Urinary bladder (tissue), 4 donors: ENCODE data around the gene BCL2L1. TPM values are rescaled to one million over a fixed set of nuclear protein-coding genes. Genes with fewer than 3 reads are reported as not detected.
A peak's percentile ranks its signal among the peaks of the same experiment; 100 is the strongest.

Source experiments
- DNase-seq: peaks from one replicate; pipeline ENCODE4 v3.0.0-alpha.2; 2015; ENCODE audit errors: extremely low spot score
- H3K27ac ChIP-seq: one replicate; pipeline ENCODE4 v1.5.1; 2013; ENCODE audit warnings: low read depth, mild to moderate bottlenecking, moderate library complexity
- H3K36me3 ChIP-seq: one replicate; pipeline ENCODE4 v1.6.1; 2013; ENCODE audit warnings: mild to moderate bottlenecking, moderate library complexity; ENCODE audit not compliant: insufficient read depth
- H3K4me1 ChIP-seq: one replicate; pipeline ENCODE4 v1.6.1; 2013; ENCODE audit warnings: mild to moderate bottlenecking, moderate library complexity; ENCODE audit not compliant: insufficient read depth
- H3K4me3 ChIP-seq: one replicate; pipeline ENCODE4 v1.5.1; 2013; ENCODE audit warnings: low read depth, low read length
- WGBS: extraction: QIAGEN DNeasy Blood & Tissue Kit; methylation state at CpG from one replicate; pipeline ENCODE4 v1.1.7; 2013; 5-methylcytosine and 5-hydroxymethylcytosine counted together
- polyA plus RNA-seq: library from polyadenylated mRNA; stranded (reverse); fragments of 200-250 nt; gene quantifications from one replicate; pipeline ENCODE4 v1.2.3, GENCODE V29; 2013
- total RNA-seq: library from RNA; depleted of rRNA; stranded (reverse); fragments of >200 nt; gene quantifications from one replicate; pipeline ENCODE4 v1.2.3, GENCODE V29; 2014
- donor health status: healthy with polysubstance abuse.
- donor health status: healthy.

BCL2L1 gene
- total and polyA plus RNA-seq, 2 donors = 24.2 to 61.3 TPM

DNA sequence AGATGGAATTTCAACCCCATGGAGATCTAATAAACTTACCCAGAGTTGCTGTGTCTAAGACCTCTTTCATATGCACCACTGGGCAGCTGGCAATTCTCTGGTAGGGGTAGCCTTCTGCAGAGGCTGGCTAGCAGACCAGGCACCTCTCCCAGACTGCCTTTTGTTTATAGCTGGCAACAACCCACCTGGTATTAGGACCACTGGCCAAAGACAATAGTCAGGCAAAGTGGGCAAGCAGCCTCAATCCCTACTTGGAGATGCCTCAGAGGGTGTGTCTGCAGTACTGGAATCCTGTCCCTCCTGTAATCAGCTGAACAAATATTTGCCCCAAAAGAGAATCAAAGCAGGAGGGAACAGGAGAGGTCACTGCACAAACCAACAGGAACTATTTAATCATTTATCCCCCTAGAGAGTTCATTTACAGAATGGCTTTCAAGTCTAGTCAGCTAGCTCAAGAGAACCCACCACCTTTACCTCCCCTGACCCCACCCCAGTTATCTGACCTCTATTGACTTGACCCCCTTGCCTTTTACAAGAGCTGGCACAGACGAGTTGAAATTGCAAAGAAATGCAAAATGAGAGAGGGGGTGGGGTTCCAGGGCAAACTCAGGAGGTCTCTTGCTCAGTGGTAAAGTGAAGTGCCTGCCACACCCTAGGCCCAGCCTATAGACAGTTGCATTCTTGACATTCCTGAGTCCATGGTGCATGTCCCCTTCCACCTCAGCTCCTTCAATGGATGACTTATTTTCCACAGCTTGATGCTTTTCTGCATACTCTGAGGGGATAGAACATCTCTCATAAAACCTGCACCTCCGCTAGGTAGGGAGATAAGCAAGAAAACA is 2.8 kb downstream of the BCL2L1 start:
- Histone ChIP-seq H3K36me3 (no peaks in the 10 kb centered on the region), H3K4me1 (peaks cover 1% of the 10 kb centered on the region), H3K27ac (peak overlapping the region; percentile 54), H3K4me3 (peak overlapping the region; percentile 69)
- no peak for DNase-seq
- WGBS = 53% methylated on average over 2 of the region's 2 CpGs

DNA sequence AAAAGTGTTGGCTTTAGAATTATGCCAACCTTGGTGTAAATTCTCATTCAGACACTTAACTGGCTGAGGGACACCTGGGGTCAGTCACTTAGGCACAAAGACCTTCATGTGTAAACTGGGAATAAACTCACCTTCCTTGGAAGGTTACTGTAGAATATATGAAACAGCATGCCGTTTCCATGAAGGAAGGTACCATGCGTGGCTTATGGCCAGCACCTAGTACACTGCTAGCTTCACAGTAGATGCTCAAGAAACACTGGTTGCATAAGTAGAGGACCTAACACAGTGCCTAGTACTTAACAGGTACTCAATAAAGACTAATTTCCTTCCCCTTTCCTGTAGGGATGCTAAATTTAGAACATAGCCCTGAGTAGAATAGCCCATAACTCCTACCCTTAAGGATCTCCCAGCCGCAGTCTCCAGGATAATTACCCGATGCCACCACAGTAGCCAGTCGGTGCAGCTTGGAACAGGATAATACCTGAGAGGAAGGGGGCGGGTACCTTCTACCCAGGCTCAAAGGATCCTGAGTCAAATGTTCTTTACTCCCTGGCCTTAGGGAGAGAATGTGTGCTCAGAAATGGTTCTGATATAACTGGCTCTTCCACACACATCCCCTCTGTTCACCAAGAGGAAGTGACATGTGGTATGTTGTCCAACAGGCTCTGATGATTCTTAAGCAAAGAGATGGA is 3.6 kb downstream of the BCL2L1 start:
- no peaks in the 10 kb centered on the region for H3K36me3 ChIP-seq
- 71% methylated on average over 6 of the region's 6 CpGs for WGBS
- peak overlapping the region; percentile 13 for H3K27ac ChIP-seq
- no peak for DNase-seq
- H3K4me3 ChIP-seq = no peak overlapping the region
- peaks cover 1% of the 10 kb centered on the region for H3K4me1 ChIP-seq

GRCh38 chr20:31717478-31718201 is 5.0 kb downstream of the BCL2L1 start:
- Histone ChIP-seq H3K4me3 (peak overlapping the region; percentile 2), H3K36me3 (no peaks in the 10 kb centered on the region), H3K4me1 (peaks cover 1% of the 10 kb centered on the region), H3K27ac (no peak overlapping the region)
- no peak for DNase-seq
- WGBS = 81% methylated on average over 6 of the region's 6 CpGs

DNA sequence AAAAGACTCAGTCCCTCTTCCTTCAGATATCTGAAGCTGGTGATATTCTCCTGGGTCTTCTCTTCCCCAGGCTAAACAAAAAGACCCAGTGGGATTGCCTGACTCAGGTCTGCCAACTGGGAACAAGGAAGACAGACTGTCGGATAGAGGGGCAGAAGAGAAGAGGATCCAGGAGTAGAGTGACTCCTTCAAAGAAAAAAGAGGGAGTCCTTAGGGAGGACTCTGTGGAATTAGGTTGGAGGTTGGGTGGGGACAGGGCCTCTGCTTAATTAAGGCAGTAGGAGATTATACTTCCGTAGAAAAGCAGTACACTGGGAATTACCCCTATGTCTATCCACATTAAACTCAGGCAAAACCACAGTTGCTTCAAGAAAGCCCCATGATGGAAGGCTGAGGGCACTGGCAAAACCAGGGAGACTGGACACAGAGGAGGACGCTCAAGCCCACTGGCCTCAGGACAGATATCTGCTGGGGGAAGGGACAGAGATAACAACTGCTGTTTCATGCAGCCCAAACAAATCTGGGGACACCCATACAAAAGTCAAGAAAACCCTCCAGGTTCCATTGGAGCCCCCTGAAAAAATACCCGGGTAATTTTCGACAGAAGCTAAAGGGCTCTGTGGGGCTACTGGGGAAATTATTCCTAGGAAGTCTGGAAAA is 5.7 kb downstream of the BCL2L1 start:
- 80% methylated on average over 5 of the region's 5 CpGs for WGBS
- Histone ChIP-seq H3K36me3 (no peaks in the 10 kb centered on the region), H3K4me1 (peaks cover 1% of the 10 kb centered on the region), H3K4me3 (no peak overlapping the region), H3K27ac (no peak overlapping the region)
- DNase-seq = no peak

GRCh38 chr20:31716351-31716750 is 6.3 kb downstream of the BCL2L1 start:
- Histone ChIP-seq H3K4me1 (peaks cover 2% of the 10 kb centered on the region), H3K4me3 (no peak overlapping the region), H3K27ac (no peak overlapping the region), H3K36me3 (no peaks in the 10 kb centered on the region)
- WGBS = 74% methylated on average over 1 of the region's 1 CpG
- DNase-seq = no peak

DNA sequence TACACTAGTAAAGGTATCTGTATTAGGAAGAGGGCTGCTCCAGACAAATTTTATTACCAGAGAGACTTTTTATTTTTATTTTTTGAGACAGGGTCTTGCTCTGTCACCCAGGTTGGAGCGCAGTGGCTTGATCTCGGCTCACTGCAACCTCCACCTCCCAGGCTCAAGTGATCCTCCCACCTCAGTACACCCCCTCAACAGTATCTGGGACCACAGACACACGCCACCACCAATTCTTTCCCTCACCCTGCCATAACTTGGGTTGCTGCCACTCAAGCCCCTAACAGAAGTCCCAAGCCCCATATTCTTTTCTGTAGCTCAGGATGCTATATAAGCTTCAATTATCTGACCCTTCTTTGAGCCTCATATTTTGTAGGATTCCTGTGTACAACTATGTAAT is 6.9 kb downstream of the BCL2L1 start:
- Histone ChIP-seq H3K4me3 (no peak overlapping the region), H3K4me1 (peaks cover 3% of the 10 kb centered on the region), H3K36me3 (no peaks in the 10 kb centered on the region), H3K27ac (no peak overlapping the region)
- WGBS = 63% methylated on average over 3 of the region's 3 CpGs
- DNase-seq = no peak

DNA sequence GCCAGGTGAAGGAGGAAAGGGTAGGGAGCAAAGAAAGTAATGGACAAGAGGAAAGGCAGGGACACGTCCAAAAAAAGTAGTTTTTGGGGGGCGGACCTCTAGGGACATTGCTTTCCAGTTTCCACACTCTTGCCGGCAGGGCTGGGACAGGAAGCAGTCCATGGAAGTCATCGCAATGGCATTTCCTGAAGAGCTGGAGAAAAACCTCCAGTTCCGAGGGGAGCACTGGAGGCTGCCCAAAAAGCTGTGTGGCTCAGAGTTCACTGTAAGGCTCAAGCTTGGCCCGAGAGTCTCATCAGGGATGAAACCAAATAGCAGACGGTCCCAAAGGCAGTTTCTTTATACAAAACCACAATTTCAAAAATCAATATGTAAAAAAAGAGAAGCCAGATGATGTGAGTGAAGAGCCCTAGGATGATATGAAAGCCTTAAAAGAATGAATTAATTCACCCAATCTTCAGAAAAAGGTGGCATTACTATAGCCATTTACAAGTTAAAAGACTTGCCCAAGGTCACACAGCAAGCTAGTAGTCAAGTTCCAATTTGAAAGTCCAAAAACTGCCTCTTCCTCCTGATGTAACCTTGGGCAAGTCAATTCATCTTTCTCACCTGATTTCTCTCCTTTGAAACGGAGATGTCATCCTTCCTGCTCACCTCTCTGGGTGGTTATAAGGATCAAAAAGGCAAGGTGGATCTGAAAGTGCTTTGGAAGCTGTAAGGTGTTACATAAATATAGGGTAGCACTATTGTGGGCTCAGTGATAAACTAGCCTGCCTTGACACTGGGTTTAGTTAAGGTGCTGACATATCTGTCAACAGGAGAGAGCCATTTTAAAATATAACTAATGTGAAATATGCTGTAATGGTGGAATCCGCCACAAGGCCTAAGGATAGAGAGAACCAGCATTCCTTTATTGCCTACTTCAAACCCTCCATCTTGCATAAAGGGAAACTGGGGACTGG is 9.1 kb downstream of the BCL2L1 start:
- H3K36me3 ChIP-seq = no peaks in the 10 kb centered on the region
- H3K4me3 ChIP-seq = no peak overlapping the region
- 42% methylated on average over 9 of the region's 9 CpGs for WGBS
- no peak for DNase-seq
- peaks cover 3% of the 10 kb centered on the region for H3K4me1 ChIP-seq
- peak overlapping the region; percentile 77 for H3K27ac ChIP-seq

DNA sequence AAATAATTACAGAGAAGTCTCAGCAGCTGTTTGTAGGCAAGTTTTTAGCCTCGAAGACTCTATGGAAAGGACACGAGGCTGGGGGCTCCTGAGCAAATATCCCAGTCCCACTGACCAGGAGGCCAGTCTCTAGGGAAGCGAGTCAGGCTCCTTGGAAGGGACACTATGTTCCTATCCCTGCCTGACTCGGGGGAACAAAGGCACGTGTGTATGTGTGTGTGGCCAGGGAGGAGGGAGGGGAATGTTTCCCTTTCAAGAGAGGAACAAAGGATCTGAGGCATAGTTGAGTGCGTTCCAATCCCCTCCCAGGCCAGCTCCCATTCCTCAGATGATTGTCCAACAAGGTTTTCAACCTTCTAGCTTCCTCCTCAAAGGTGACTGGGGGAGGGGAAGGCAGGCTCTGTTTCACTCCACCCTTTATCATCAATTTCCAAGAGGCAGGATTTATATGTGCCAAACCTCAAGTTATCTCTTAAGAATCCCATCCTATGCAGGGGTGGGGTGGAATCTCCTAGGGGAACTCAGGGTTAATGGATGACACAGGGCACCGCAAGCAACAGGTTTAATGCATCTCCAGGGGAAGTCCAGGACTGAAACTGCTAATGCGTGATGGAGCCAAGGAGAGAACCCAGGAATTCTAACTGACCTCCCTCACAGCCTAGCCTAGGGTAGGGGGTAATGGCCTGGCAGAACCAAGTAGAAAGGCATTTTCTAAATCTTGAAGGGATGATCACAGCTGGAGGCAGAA is 9.9 kb downstream of the BCL2L1 start:
- H3K27ac ChIP-seq = peak overlapping the region; percentile 77
- WGBS = 27% methylated on average over 8 of the region's 8 CpGs
- no peak overlapping the region for H3K4me3 ChIP-seq
- peaks cover 6% of the 10 kb centered on the region for H3K4me1 ChIP-seq
- no peaks in the 10 kb centered on the region for H3K36me3 ChIP-seq
- DNase-seq = no peak

- no peaks in the 10 kb centered on the region for H3K36me3 ChIP-seq
- no peak overlapping the region for H3K4me3 ChIP-seq
- peaks cover 5% of the 10 kb centered on the region for H3K4me1 ChIP-seq
- WGBS = 60% methylated on average over 5 of the region's 5 CpGs
- no peak for DNase-seq
- H3K27ac ChIP-seq = peak overlapping the region; percentile 79
These were observed 10.5 kb downstream of the BCL2L1 start for GRCh38 chr20:31712112-31712553.

DNA sequence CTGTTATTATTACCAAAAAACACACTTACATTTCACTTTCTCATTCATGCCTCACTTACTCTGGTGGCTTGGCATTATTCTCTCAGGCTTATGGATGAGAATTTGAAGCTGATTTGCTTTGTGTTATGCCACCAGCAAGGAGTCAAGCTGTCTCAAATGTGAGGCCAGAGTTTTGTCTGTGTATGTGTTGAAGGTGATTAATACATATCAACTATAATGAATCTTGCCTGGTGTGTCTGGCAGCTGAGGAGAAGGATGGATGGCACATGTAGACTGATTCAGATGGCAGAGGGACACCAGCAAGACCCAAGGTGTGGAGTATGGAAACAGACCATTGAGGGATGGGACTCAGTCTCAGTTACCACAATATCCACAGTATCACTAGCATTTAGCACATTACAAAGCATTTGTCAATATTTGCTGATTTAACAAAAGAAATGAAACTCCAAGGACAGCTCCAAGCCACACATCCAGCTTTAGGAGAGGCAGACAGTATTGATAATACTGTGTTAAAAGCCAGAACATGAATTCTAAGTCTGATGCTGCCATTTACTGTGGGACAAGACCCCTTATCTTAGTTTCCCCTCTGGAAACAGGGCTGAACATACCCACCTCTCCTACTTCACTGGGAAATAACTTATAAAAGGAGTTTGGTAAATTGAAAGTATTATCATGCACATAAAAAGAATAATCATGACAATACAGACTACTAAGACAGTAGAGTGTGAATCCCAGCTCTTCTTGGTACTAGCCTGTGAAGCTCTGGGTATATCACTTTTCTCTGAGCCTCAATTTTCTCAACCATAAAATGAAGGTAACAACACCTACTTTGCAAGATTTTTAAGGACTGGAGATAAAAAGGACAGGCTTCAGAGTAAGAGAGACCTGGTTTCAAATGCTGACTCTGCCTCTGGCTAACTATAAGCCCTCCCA is 11.2 kb downstream of the BCL2L1 start:
- H3K4me3 ChIP-seq = no peak overlapping the region
- H3K27ac ChIP-seq = peak overlapping the region; percentile 79
- no peaks in the 10 kb centered on the region for H3K36me3 ChIP-seq
- peaks cover 5% of the 10 kb centered on the region for H3K4me1 ChIP-seq
- no peak for DNase-seq

DNA sequence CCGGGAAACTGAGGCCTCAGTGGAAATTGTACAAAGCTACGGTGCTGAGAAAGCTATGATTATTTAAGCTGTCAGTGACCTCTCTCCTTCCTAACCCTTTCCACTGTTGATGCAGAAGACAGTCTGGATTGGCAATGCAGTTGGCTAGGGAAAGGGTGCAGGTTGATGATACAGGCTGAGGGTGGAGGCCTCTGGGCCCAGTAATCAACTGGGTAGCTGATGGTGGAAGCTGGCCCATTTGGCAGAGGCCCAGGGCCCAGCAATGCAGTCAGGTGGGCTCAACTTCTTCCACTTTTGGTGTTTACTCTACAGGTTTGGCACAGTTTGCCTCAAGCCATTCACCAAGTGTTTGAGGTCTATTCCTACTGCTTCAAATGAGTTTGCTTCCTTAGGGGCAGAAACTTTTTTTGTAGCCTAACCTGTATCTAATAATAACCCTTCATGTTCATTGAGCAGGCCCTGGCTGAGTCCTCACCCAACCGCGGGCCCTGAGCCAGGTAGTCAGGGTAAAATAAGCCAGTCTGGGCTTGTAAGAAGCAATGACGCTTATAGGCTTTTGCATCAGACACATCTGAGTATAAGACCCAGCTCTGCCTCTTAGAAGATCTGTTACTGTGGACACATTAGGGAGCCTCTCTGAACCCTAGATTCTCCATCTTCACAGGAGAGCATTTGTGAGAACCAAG is 12.1 kb downstream of the BCL2L1 start:
- 82% methylated on average over 5 of the region's 5 CpGs for WGBS
- H3K36me3 ChIP-seq = no peaks in the 10 kb centered on the region
- H3K4me3 ChIP-seq = no peak overlapping the region
- peaks cover 5% of the 10 kb centered on the region for H3K4me1 ChIP-seq
- DNase-seq = no peak
- peak overlapping the region; percentile 62 for H3K27ac ChIP-seq
